Activated naive CD8-positive, alpha-beta T cell (primary cell): Measurements from ENCODE around the gene FAM83C.
A peak's percentile ranks its signal among the peaks of the same experiment; 100 is the strongest.

Experiments
- H3K27ac Mint-ChIP-seq: one replicate; pipeline ENCODE4 v1.8.0; 2021; ENCODE audit warnings: mixed read lengths
- H3K27me3 Mint-ChIP-seq: one replicate; pipeline ENCODE4 v1.8.0; 2021; ENCODE audit warnings: mixed read lengths
- H3K36me3 Mint-ChIP-seq: one replicate; pipeline ENCODE4 v1.8.0; 2021; ENCODE audit warnings: mixed read lengths
- H3K4me1 Mint-ChIP-seq: one replicate; pipeline ENCODE4 v1.8.0; 2021; ENCODE audit warnings: low read depth, mixed read lengths
- H3K4me3 Mint-ChIP-seq: one replicate; pipeline ENCODE4 v1.8.0; 2021; ENCODE audit warnings: mild to moderate bottlenecking, mixed read lengths
- H3K9me3 Mint-ChIP-seq: one replicate; pipeline ENCODE4 v1.8.0; 2021; ENCODE audit warnings: low read depth, mixed read lengths

The FAM83C gene

GRCh38 chr20:35291654-35292503 lies at the start of gene FAM83C:
TSS of gene FAM83C (minus strand) at chr20:35292425. CDS start at chr20:35292304, 121 bp downstream.
- no peaks in the 10 kb centered on the region for H3K27me3 Mint-ChIP-seq
- H3K9me3 Mint-ChIP-seq = no peaks in the 10 kb centered on the region
- no peaks in the 10 kb centered on the region for H3K4me1 Mint-ChIP-seq
- no peak within 1 kb of the TSS for H3K4me3 Mint-ChIP-seq
- no peak within 1 kb of the TSS for H3K27ac Mint-ChIP-seq
- H3K36me3 Mint-ChIP-seq = no peaks in the 10 kb centered on the region

DNA sequence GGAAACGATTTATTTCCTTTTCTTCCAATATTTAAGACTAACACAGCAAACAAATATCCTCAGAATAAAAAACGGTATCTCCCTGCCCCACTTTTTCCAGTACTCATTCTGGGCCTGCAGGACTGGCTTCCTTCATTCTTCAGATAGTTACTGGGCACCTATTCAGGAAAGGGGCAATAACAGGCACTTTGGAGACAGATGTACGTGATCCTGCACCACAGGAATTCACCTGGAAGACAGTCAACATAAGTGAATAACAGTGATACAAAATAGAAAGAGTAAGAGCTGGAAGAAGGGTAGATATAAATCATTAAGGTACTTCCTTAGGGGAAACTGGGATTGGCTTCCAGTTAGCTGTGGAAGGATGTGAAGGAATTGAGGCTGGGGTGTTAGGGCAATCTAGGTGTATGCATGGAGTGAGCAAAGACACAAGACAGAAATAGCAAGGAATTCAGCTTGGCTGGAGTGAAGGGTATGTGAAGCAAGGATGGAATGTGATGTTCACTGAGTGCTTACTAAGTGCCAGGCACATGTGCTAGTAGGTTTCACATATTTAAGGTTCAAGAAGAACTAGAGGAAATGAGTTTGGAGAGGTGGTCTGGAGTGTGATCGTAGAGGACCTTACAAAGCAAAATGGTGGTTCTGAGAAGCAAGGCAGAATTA lies 49.3 kb upstream of the FAM83C start:
- Mint-ChIP-seq H3K4me3 (no peak overlapping the region), H3K9me3 (no peaks in the 10 kb centered on the region), H3K27ac (no peak overlapping the region), H3K4me1 (no peaks in the 10 kb centered on the region), H3K27me3 (no peaks in the 10 kb centered on the region), H3K36me3 (peaks cover 8% of the 10 kb centered on the region)

- H3K4me1 Mint-ChIP-seq = no peaks in the 10 kb centered on the region
- no peak overlapping the region for H3K27ac Mint-ChIP-seq
- no peaks in the 10 kb centered on the region for H3K9me3 Mint-ChIP-seq
- H3K4me3 Mint-ChIP-seq = no peak overlapping the region
- peaks cover 5% of the 10 kb centered on the region for H3K36me3 Mint-ChIP-seq
- H3K27me3 Mint-ChIP-seq = no peaks in the 10 kb centered on the region
Measured at GRCh38 chr20:35340436-35340835, 48.2 kb upstream of the FAM83C start.

DNA sequence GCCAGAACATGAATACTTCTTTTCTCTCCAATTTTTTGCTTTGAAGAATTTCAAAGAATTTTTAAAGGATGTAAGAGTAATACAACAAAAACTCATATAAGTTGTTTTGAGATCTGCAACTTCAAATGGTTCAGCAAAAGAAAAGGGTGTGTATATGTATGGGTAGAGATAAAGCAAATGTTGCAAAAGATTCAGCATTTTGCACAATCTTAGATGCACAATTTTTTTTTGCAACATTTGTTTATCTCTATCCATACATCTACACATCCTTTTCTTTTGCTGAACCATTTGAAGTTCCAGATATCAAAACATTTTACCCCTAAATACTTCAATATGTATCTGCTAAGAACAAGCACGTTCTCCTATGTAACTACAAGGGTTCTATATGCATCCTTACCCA lies 47.4 kb upstream of the FAM83C start:
- Mint-ChIP-seq H3K36me3 (peaks cover 5% of the 10 kb centered on the region), H3K4me3 (no peak overlapping the region), H3K27me3 (no peaks in the 10 kb centered on the region), H3K4me1 (no peaks in the 10 kb centered on the region), H3K27ac (no peak overlapping the region), H3K9me3 (no peaks in the 10 kb centered on the region)

GRCh38 chr20:35339007-35339406 lies 46.8 kb upstream of the FAM83C start:
- no peaks in the 10 kb centered on the region for H3K9me3 Mint-ChIP-seq
- no peak overlapping the region for H3K27ac Mint-ChIP-seq
- H3K27me3 Mint-ChIP-seq = no peaks in the 10 kb centered on the region
- H3K36me3 Mint-ChIP-seq = peaks cover 5% of the 10 kb centered on the region
- H3K4me1 Mint-ChIP-seq = no peaks in the 10 kb centered on the region
- H3K4me3 Mint-ChIP-seq = no peak overlapping the region

DNA sequence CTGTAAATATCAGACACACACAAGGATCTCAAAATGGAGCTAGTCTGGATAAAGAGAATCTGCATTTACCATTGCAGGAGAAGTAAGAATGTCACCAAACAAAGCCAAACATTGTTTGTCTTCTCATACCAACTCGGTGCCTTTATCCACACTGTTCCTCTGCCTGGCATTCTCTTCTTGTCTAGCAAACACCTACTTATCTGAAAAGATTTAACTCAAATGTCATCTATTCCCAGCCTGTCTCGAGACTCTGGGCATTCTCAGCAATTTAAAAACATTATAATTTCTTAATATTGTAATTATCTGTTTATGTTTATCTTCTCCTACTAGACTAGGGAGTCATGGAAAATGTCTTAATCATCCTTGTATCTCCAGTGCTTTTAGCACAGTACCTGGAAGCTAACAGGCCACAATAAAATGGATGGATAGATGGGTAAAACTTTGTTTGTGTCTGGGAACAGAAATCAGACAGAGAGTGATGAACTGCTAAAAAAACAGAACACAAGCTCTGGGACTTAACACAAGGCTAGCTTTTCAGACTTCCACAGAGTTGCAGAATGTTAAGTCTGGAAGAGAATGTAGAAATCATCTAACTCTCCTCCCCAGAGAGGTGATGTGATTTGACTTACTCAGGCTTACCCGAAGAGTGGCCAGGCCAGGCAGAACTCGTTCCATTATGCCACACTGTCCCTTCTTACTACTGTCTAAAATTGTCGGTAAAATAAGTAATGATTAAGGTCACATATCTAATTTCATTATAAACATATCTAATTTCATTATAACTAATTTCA lies 42.3 kb upstream of the FAM83C start:
- Mint-ChIP-seq H3K9me3 (no peaks in the 10 kb centered on the region), H3K4me1 (no peaks in the 10 kb centered on the region), H3K4me3 (no peak overlapping the region), H3K36me3 (peaks cover 3% of the 10 kb centered on the region), H3K27ac (no peak overlapping the region), H3K27me3 (no peaks in the 10 kb centered on the region)

DNA sequence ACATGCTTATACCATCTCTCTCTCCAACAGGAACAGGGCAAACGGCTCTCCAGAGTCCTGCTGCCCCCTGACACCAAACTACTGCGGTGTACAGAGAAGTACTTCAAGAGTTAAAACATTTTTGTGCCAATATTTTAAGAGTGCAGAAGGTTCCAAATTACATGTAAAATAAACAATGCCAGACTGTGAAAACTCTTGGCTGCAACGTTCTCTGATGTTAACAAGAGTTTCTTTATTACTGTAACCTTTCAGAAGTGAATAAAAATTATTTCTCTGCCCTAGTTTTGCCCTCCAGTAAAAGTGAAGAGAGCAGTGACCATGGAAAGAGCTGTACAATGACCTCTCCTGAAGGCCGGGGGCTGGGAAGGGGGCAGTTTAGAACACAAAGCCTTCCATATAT lies 41.4 kb upstream of the FAM83C start:
- H3K36me3 Mint-ChIP-seq = peaks cover 4% of the 10 kb centered on the region
- H3K27ac Mint-ChIP-seq = no peak overlapping the region
- H3K4me3 Mint-ChIP-seq = no peak overlapping the region
- H3K9me3 Mint-ChIP-seq = no peaks in the 10 kb centered on the region
- H3K27me3 Mint-ChIP-seq = no peaks in the 10 kb centered on the region
- H3K4me1 Mint-ChIP-seq = peaks cover 5% of the 10 kb centered on the region

- no peak overlapping the region for H3K27ac Mint-ChIP-seq
- no peaks in the 10 kb centered on the region for H3K9me3 Mint-ChIP-seq
- H3K4me1 Mint-ChIP-seq = peaks cover 12% of the 10 kb centered on the region
- peaks cover 4% of the 10 kb centered on the region for H3K36me3 Mint-ChIP-seq
- no peaks in the 10 kb centered on the region for H3K27me3 Mint-ChIP-seq
- H3K4me3 Mint-ChIP-seq = no peak overlapping the region
Measured at GRCh38 chr20:35332540-35333200, 40.4 kb upstream of the FAM83C start.

DNA sequence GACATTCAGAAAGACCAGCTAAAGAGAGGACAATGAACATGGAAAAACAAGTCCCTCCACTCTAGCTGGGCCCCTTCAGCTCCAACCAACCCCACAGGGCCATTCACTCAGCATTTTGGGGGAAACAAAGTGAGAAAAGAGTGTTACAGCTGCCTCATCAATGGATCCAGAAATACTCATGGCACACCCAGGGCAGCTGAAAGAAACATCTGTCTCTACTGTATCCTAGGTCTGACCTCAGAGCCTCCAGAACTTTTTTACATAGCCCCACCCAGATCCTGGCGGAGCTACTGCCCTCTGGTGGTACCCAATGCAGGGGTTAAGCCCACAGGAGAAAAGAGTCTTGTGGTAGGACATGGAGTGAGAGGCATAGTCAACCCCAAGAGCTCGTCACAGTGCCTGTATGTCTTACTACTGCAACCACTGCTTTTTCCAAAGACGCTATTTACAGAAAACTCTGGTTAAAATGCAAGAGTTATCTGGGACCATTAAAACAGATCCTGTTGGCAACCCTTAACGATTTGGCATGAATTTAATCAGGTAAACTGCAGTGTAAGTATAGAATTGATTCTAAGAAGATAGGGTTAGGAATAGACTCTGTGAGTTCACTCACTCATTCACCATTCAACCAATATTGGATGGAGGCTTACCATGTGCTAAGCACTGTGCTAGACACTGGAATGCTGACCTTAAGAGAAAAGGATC lies 37.4 kb upstream of the FAM83C start:
- no peak overlapping the region for H3K27ac Mint-ChIP-seq
- H3K4me3 Mint-ChIP-seq = no peak overlapping the region
- H3K4me1 Mint-ChIP-seq = peaks cover 24% of the 10 kb centered on the region
- no peaks in the 10 kb centered on the region for H3K9me3 Mint-ChIP-seq
- H3K36me3 Mint-ChIP-seq = peaks cover 14% of the 10 kb centered on the region
- no peaks in the 10 kb centered on the region for H3K27me3 Mint-ChIP-seq

DNA sequence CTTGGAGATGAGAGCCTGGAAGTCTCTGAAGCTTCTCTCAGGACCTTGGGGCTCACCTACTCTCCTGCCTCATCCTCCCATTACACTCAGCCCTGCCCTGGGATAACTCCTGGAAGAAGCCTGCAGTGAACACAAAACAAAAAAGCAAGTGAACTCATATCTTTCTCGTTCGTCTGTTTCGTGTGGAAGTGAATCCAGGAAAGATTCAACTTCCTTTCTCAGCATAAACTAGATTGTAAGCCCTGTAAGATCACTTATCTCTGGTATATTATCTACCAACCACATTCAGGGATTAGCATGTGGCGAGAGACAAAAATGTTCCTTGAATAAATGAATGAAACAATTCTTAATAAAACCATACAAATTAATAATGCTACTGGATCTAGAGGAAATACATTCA lies 36.5 kb upstream of the FAM83C start:
- Mint-ChIP-seq H3K4me3 (peak overlapping the region; percentile 42), H3K27ac (peak overlapping the region; percentile 83), H3K4me1 (peaks cover 24% of the 10 kb centered on the region), H3K9me3 (no peaks in the 10 kb centered on the region), H3K27me3 (no peaks in the 10 kb centered on the region), H3K36me3 (peaks cover 14% of the 10 kb centered on the region)

DNA sequence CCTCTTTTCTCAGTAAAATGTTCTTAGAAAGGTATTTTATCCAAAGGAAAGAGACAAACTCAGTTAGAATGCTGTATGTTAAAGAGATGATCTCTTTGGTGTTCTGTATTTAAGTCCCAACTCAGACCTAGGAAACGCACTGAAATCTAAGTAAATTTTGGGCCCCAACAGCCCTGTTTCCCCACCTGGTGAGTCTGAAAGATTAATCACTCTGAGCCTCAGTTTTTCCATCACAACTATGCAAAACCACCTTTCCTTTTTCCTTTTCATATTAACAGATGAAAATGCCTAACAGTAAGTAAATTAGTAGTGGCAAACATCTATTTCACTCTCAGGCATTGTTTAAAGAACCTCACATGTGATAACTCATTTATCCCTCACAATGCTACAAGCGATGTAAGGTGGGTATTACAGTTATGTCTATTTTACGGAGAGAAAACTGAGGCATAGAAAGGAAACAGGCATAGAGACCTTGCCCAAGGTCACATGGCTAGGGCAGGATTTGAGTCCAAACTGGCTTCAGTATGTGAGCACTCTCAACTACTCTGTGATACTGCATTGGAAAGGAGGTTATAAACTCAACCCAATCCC lies 36.0 kb upstream of the FAM83C start:
- Mint-ChIP-seq H3K36me3 (peaks cover 14% of the 10 kb centered on the region), H3K27me3 (no peaks in the 10 kb centered on the region), H3K9me3 (no peaks in the 10 kb centered on the region), H3K4me3 (peak overlapping the region; percentile 53), H3K27ac (peak overlapping the region; percentile 83), H3K4me1 (peaks cover 24% of the 10 kb centered on the region)

GRCh38 chr20:35327074-35327976 lies 35.1 kb upstream of the FAM83C start:
- H3K4me3 Mint-ChIP-seq = no peak overlapping the region
- H3K9me3 Mint-ChIP-seq = no peaks in the 10 kb centered on the region
- no peaks in the 10 kb centered on the region for H3K27me3 Mint-ChIP-seq
- peaks cover 14% of the 10 kb centered on the region for H3K36me3 Mint-ChIP-seq
- H3K4me1 Mint-ChIP-seq = peaks cover 27% of the 10 kb centered on the region
- H3K27ac Mint-ChIP-seq = peak overlapping the region; percentile 83

GRCh38 chr20:35326740-35327073 lies 34.5 kb upstream of the FAM83C start:
- H3K4me1 Mint-ChIP-seq = peaks cover 27% of the 10 kb centered on the region
- H3K27ac Mint-ChIP-seq = no peak overlapping the region
- no peaks in the 10 kb centered on the region for H3K9me3 Mint-ChIP-seq
- H3K27me3 Mint-ChIP-seq = no peaks in the 10 kb centered on the region
- H3K4me3 Mint-ChIP-seq = no peak overlapping the region
- H3K36me3 Mint-ChIP-seq = peaks cover 14% of the 10 kb centered on the region
